Measurements from ENCODE around the gene FMO3.

DNA sequence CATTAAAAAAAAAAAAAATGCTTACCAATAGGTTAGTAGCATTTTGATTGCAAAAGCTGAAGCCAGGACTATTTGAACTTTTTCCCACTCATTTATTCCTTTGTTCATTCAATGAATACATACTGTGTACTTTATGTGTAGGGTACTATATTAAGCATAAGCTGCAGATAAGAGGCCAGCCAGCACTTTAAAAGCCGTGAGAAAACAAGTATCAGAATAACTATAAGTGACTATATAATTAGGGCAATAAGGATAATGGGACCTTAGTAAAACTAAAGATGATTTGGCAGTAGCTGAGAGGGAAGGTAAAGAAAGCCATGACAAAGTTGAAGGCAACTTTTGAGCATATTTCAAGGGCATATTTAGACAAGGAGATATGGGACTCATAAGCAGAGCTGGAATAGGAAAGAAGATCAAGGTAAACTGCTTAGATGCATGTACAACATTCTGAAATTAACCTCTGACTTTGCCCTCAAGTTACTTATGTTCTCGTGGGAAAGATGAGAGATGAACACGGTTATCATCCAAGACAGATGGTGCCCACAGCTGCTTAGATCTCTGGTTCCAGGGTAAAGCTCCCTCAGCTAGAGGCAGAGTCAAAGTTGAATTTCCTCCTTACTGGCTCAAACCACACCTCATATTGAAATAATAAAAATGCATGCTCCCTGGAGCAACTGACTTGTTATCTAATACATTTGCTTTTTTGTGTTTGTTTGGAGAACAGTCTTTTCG is 50.4 kb downstream of the FMO3 start:
- TF ChIP-seq, protein P1, sequence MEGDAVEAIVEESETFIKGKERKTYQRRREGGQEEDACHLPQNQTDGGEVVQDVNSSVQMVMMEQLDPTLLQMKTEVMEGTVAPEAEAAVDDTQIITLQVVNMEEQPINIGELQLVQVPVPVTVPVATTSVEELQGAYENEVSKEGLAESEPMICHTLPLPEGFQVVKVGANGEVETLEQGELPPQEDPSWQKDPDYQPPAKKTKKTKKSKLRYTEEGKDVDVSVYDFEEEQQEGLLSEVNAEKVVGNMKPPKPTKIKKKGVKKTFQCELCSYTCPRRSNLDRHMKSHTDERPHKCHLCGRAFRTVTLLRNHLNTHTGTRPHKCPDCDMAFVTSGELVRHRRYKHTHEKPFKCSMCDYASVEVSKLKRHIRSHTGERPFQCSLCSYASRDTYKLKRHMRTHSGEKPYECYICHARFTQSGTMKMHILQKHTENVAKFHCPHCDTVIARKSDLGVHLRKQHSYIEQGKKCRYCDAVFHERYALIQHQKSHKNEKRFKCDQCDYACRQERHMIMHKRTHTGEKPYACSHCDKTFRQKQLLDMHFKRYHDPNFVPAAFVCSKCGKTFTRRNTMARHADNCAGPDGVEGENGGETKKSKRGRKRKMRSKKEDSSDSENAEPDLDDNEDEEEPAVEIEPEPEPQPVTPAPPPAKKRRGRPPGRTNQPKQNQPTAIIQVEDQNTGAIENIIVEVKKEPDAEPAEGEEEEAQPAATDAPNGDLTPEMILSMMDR (IDR thresholded peaks at IDR 0.05): no peak
- no peak for TF ChIP-seq POLR2A (IDR thresholded peaks at IDR 0.05)
